NCI-H82 treated with DMSO at 0.1 percent for 48 hours (cell line): ENCODE measurements around the gene CRTAC1.

Source experiments
- DNase-seq: peaks from one replicate; lab custom pipeline; 2025; ENCODE audit not compliant: unreplicated experiment; lab: John Stamatoyannopoulos, UW

Gene CRTAC1, protein sequence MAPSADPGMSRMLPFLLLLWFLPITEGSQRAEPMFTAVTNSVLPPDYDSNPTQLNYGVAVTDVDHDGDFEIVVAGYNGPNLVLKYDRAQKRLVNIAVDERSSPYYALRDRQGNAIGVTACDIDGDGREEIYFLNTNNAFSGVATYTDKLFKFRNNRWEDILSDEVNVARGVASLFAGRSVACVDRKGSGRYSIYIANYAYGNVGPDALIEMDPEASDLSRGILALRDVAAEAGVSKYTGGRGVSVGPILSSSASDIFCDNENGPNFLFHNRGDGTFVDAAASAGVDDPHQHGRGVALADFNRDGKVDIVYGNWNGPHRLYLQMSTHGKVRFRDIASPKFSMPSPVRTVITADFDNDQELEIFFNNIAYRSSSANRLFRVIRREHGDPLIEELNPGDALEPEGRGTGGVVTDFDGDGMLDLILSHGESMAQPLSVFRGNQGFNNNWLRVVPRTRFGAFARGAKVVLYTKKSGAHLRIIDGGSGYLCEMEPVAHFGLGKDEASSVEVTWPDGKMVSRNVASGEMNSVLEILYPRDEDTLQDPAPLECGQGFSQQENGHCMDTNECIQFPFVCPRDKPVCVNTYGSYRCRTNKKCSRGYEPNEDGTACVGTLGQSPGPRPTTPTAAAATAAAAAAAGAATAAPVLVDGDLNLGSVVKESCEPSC

GRCh38 chr10:98030093-98030821 is at the start of gene CRTAC1:
CRTAC1 (minus strand) TSS chr10:98030621; CDS start chr10:98030472, 149 bp downstream.
- DNase-seq: peak; percentile 53

DNA sequence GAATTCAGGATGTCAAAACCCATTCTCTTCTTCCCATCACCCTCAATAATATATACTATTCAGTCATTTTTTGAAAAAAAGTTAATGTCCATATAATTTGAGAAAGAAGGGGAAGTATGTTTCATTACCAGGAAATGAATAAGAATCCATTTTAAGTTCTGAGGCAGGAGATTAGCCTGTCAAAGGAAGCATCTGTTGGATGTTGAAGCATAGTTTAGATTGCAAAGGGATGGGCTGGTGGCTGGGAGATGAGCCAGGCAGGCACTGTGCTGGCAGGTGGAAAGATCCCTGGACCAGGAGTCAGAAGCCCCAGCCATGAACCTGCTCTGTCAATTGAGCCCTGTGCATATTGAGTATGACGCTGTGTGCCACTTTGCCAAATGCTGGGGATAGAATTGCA is 48.4 kb upstream of the CRTAC1 start:
- no peak for DNase-seq

GRCh38 chr10:98077223-98077622 is 46.8 kb upstream of the CRTAC1 start:
- DNase-seq: no peak

DNA sequence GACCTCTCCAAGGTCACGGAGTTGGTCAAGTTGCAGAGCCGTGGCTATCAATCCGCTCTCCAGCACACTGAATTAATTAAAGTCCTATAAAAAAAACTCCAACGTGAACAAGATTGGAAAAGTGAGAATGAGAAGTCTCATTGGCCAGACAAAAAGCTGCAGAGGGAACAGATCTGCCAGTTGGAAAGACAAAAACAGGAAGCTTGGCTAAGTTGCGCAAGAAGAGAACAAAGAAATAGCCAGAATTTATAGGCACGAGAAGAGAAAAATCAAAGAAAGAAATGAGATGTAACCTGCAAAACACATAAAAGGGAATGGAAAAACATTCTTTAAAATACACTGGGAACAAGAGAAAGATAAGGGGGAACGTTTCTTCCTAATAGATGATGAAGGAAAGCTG is 45.7 kb upstream of the CRTAC1 start:
- DNase-seq: no peak

- DNase-seq: no peak
Observed at GRCh38 chr10:98074315-98074911, 44.0 kb upstream of the CRTAC1 start.

DNA sequence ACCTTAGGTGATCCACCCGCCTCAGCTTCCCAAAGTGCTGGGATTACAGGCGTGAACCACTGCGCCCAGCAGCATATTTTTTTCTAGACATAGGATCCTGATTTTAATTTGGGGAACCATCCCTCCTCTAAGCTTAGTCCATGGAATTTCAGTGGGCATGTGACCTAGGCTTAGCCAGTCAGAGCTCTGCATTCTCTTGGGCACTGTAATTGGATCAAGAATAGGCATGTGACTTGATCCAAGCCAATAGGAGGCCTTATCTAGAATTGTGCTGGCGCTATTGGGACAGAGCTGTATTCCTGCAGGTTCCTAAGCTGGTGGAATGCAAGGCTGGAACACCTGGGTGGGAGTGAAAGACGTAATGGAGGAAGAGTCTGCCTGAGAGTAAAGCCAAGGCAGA is 36.7 kb upstream of the CRTAC1 start:
- DNase-seq: no peak

- DNase-seq: no peak
Observed at GRCh38 chr10:98063740-98064027, 33.3 kb upstream of the CRTAC1 start.

GRCh38 chr10:98062424-98062823 is 32.0 kb upstream of the CRTAC1 start:
- DNase-seq: peak; percentile 86

- no peak for DNase-seq
Observed at GRCh38 chr10:98060079-98060478, 29.7 kb upstream of the CRTAC1 start.

DNA sequence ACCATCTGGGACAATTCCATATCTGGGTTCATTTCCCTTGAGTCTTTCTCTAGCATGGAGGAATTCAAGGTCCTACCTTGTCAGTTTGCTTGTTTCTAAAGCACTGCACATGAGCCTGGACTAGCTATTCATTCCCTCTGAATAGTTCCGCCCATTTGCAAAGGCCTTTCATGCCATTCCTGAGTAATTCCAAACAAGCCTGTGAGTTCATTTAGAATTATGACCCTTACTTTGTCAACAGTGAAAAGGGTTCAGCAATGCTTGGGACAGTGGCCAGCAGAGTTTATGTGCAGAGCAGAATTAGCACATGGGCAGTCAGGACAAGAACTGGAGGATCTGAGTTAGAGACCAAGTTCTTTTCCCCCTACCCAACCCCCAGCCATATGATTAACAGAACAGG is 27.9 kb upstream of the CRTAC1 start:
- no peak for DNase-seq

DNA sequence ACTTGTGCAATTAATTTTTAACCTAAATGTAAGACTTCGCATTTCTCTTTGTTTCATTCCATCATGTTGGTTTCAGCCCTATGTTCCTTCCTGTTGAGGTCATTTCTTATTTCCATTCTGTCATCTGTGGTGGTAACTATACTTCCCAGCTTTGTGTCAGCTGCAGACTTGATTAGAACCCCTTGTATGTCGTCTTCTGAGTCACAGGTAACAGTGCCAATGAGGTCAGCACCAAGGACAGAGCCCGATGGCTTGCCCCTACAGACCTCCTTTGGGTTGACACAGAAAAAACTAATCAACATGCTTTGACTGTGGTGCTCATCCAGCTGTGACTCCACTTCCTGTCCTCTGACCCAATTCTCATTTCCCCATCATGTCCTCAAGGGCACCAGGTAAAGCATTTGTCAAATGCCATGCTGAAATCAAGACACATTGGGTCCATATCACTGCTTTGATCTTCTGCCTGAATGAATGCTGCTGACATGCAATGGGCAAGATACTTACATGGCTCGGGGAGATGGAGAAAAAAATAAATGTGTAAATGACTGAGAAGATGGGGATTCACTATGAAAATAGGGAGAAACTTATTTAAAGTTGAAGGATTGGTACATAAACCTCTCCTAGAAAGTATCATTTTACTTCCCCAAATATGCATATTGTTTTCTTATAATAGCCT is 25.6 kb upstream of the CRTAC1 start:
- DNase-seq: no peak

DNA sequence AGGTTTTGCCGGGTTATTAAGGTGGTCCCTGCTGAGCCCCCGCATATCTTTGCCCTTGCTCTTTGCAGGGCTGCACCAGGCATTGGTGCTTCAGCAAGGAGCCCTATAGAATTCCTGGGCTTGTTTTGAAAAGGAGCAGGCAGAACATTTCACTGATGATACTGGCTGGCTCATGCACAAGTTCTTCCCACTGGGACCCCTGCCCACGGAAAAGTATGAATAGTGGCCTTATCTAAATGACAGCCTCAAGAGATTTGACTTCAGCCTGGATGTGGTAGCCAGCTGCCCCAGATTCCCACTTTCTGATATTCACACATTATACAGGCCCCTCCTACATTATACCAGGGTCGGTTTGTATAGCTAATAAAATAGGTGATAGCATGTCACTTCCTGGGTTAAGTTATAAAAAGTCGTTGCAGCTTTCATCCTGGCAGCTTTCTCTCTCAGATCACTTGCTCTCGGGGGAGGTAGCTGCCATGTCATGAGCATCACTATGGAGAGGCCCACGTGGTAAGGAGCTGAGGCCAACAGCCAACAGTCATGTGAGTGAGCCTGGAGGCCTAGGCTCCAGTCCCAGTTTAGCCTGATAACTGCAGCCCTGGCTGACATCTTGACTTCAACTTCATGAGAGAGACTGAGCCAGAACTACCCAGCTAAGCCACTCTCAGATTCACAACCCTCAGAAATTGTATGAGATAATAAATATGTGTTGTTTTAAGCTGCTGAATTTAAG is 16.8 kb upstream of the CRTAC1 start:
- DNase-seq: no peak

DNA sequence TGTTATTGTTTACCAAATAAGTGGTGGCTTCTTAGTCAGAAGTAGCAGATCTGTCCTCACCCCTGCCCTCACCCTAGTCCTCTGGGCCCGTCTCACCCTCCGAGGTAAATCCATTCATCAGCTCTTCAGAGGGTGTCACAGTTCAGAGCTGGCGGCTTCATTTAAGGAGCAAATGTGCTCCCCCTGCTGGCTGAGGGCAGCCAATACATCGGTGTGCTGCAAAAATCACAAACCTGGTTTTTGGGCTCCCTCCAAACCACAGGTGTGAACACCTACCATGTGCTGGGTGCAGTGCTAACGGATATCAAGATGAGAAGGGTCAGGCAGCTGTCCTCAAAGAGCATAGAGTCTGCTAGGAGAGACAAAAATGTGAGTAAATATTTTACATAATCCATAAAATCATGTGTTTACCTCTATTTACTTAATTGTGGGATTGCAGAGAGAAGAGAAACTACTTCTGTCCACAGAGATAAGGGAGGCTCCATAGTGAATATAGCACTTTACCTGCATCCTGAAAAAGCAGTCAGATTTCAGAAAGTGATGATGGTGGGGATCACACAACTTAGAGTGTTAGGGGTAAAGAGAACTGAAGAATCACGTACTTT is 15.5 kb upstream of the CRTAC1 start:
- peak; percentile 58 for DNase-seq

- DNase-seq: peak; percentile 23
Observed at GRCh38 chr10:98041352-98042043, 11.1 kb upstream of the CRTAC1 start.

GRCh38 chr10:98039690-98040381 is 9.4 kb upstream of the CRTAC1 start:
- DNase-seq: no peak

- no peak for DNase-seq
Observed at GRCh38 chr10:98038288-98038687, 7.9 kb upstream of the CRTAC1 start.

GRCh38 chr10:98035599-98035998 is 5.2 kb upstream of the CRTAC1 start:
- DNase-seq: no peak

DNA sequence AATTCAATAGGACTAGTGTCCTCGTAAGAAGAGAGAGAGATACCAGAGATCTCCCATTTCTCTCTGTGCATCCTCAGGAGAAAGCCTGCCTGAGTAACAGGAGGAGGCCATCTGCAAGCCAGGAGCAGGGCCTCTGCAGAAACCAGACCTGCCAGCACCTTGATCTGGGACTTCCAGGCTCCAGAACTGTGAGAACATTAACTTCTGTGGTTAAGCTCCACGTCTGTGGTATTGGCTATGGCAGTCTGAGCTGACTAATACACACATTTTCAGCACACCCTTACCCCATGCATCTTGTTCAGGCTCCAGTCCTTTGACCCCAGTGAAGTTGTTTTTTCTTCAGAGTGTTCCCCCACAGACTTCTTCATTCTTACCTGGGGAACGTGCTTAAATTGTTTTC is 3.1 kb upstream of the CRTAC1 start:
- no peak for DNase-seq

- DNase-seq: no peak
Observed at GRCh38 chr10:98031440-98031839, 1.0 kb upstream of the CRTAC1 start.
